Mesangial cell (primary cell): ENCODE measurements around the gene CLDND2. TPM values are rescaled to one million over a fixed set of nuclear protein-coding genes. Genes with fewer than 3 reads are reported as not detected.

Source experiments
- total RNA-seq: library from RNA; depleted of rRNA; stranded (reverse); fragments of >200 nt; gene quantifications from 2 replicates; pipeline ENCODE4 v1.2.3, GENCODE V29; 2015

Gene CLDND2, protein sequence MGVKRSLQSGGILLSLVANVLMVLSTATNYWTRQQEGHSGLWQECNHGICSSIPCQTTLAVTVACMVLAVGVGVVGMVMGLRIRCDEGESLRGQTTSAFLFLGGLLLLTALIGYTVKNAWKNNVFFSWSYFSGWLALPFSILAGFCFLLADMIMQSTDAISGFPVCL
- total RNA-seq = not detected in 2 replicates

DNA sequence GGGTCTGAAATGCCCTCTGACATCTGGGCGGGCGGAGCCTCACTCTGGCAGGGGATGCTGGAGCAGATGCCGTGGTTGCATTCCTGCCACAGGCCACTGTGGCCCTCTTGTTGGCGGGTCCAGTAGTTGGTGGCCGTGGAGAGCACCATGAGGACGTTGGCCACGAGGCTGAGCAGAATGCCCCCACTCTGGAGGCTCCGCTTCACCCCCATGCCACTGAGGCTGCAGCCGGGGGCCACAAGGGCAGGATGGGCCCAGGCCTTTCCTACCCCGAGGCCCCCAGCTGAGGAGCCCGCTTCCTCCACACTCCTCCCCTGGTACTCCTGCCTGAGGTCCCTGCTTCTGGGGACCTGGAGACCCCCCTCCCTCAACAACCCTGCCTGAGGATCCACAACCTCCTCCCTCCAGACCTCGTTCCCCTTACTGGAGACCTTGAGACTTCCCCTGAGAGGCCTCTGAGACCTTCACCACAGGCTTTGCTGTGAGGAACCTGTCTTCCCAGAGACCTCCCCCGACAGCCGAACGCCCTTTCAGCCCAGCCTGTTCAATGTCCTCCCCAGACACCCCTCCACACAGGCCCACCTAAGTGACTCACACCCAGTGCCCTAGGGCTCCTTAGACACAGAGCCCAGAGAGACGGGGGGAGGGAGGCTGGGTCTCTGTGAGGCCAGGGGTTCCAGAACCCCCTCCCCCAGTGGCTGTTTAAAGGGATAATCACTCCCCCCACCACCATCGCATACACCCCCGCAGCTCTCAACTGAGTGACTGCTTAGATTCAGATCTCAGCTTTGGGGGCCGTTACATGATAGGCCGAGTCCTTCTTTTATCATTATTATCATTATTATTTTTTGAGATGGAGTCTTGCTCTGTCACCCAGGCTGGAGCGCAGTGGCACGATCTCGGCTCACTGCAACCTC is at the start of gene CLDND2:
Gene CLDND2, minus strand, starts transcription at position 638 of the 917 bp plus-strand sequence. Its CDS starts 426 bp downstream, at position 212.

DNA sequence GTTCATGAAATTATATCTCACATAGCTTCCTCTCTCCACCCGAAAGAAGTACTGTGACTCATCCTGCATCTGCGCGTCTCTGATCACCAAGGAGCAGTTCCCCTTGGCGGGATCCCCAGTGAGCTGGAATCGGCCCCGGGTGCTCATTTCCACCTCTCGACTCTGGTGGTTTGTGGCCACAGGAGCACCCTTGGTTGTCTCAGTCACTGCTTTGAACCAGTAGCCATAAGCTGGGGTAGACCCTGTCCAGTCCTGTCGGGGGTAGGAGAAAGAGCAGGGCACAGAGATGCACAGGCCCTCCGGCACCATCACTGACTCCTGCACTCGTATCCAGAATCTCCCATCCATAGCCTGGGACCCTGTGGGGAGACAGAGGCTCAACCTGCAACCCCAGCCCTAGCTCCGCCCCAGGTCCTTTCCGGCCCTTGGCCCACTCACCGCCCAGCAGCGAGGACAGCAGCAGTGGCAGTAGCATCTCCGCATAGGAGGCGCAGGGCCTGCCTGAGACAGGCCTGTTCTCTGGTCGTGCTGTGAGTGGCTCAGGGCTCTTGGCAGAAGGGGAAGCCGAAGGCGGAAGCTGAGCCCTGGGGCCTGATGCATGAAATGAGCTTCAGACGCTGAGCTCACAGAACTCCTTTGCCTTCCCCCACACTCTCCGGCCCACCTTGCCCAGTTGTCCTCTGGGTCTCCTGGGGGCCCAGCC is 48.5 kb upstream of the CLDND2 start, which contains the start of gene SIGLEC10:
Gene SIGLEC10, minus strand, starts transcription at position 536 of the 703 bp plus-strand sequence. Its CDS starts 61 bp downstream, at position 475.

DNA sequence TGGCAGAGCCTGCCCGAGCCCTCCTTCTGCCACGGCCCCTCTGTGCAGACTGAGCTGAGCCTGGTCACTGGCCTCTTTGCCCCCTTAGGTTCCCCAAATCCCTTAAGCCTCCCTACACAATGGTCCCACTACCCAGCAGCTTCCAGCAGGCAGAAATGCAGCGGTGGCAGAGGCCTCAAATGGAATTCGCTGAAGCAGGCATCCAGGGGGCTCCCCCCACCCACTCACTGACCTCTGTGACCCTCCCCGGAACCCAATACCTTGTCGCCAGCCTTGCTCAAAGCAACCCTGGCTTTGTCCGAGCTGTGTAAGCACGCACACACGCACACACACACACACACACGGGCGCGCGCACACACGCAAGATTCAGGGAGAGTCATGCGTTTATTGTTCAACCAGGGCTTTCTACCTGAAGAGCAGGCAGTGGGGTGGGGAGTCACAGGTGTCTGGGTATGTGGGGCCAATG is 19.2 kb upstream of the CLDND2 start, which contains the start of gene LIM2:
Gene LIM2, minus strand, starts transcription at position 51 of the 466 bp plus-strand sequence. CDS start 531 bp downstream, outside the sequence.

DNA sequence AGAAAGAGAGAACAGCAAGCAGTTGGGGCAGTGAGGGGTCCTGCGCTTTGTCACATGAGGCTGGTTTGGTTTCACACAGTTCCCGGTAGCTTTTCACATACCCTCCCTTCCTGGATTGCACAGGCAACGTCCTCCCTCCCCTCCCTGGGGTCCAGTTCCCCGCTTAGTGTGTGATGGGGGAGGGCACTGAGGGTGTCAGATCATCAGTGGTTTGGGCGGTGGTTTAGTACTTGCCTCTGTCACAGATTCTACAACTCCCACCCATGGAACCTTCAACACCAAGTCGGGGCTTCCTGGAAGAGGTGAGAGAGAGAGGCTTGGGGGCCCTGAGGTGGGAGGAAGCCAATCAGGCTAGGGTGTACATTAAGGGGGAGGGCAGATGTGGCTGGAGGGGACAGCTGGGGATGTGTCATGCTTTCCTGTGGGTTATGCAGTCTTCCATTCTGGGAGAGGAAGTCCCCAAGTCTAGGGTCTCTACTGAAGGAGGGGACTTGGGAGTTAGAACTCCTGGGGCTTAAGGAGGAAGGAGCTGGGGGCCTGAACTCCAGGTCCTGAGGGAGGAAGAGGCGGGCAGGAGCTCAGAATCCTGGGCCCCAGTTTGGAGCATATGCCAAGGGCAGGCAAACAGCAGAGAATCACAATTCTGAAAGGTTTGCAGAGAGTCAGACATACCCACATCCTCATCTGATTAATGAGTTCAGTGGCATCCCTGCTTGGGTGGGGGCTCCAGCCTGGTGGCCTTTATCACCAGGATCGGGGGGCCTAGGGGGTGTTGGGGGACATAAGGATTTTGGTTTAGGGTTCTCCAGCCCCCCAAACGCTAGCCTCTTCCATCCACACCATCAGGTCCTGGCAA is 4.1 kb upstream of the CLDND2 start, which contains the start of gene NKG7:
Gene NKG7, minus strand, starts transcription at position 6 of the 856 bp plus-strand sequence. CDS start 119 bp downstream, outside the sequence.

DNA sequence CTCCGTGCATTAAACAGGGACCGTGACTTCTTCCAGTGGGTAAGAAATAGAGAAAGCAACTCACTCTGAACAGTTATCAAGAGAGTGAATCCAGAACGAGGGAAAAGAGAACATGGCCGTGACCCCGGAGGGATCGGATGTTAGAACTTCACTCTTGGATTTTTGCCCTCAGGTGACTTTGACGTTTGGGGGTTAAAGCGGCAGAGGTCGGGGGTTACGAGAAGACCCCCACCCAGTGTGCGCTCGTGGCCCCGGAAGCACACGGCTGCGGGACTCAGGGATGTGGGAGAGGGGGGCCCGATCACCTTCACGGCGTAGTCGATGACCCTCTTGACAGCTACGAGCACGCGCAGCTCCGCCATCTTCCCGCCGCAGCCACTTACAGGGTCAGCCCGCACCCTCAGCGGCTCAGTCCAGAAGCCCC is 2.8 kb downstream of the CLDND2 start, which contains the start of gene ETFB:
Gene ETFB, minus strand, starts transcription at position 424 of the 424 bp plus-strand sequence. Its CDS starts 62 bp downstream, at position 362.

DNA sequence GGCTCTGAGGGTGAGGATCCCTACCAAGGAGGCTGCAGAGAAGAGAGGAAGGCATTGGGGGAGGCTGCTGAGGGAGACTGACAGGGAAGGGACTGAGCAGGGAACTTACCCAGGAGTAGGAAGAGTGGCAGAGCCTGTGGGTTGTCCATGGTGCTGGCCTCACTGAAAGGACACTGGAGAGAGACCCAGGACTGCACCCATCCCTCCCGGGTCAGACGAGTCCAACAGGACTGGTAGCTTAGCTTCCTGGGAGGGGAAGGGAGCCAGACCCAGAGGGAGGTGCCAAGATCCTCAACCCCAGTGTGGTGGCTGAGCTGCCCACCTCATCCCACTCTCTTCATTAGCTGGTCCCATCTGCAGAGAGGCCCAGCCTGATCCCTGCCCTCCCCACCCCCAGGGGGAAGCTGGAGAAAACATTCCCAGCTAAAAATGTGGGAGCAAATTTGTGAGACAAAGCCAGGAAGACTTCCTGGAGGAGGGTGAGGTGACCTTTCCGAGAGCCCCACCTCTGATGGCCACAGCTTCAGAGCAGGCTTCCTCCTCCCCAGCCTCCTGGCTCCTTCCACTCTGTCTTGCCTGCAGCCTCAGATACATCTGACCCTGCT is 26.7 kb downstream of the CLDND2 start, which contains the start of gene VSIG10L:
Gene VSIG10L, minus strand, starts transcription at position 164 of the 605 bp plus-strand sequence. Its CDS starts 15 bp downstream, at position 149.

Other genes starting within 250 kb of the CLDND2 start
- not detected in 2 replicates for gene SIGLEC9, start 244.1 kb downstream of the CLDND2 start, total RNA-seq
- not detected in 2 replicates for gene SIGLEC7, start 226.7 kb downstream of the CLDND2 start, total RNA-seq
- not detected in 2 replicates for gene CD33, start 143.9 kb downstream of the CLDND2 start, total RNA-seq
- not detected in 2 replicates for gene SIGLECL1, start 117.9 kb downstream of the CLDND2 start, total RNA-seq
- not detected in 2 replicates for gene IGLON5, start 57.4 kb downstream of the CLDND2 start, total RNA-seq
- 0.33 and 0.76 TPM in 2 replicates for gene VSIG10L, start 26.9 kb downstream of the CLDND2 start, total RNA-seq
- gene ETFB, start 2.6 kb downstream of the CLDND2 start, total RNA-seq = 37.6 and 48.7 TPM in 2 replicates
- gene NKG7, start 3.7 kb upstream of the CLDND2 start, total RNA-seq = not detected in 2 replicates
- not detected in 2 replicates for gene LIM2, start 19.0 kb upstream of the CLDND2 start, total RNA-seq
- not detected in 2 replicates for gene C19orf84, start 21.6 kb upstream of the CLDND2 start, total RNA-seq
- gene SIGLEC10, start 48.6 kb upstream of the CLDND2 start, total RNA-seq = not detected in 2 replicates
- gene SIGLEC8, start 89.5 kb upstream of the CLDND2 start, total RNA-seq = not detected in 2 replicates
- not detected in 2 replicates for gene CEACAM18, start 109.5 kb upstream of the CLDND2 start, total RNA-seq
- gene SIGLEC12, start 132.8 kb upstream of the CLDND2 start, total RNA-seq = not detected in 2 replicates
- not detected in 2 replicates for gene SIGLEC6, start 162.7 kb upstream of the CLDND2 start, total RNA-seq
- gene ZNF175, start 202.3 kb upstream of the CLDND2 start, total RNA-seq = 1.6 and 2.4 TPM in 2 replicates